ENCODE data around the gene KRTAP1-5.

DNA sequence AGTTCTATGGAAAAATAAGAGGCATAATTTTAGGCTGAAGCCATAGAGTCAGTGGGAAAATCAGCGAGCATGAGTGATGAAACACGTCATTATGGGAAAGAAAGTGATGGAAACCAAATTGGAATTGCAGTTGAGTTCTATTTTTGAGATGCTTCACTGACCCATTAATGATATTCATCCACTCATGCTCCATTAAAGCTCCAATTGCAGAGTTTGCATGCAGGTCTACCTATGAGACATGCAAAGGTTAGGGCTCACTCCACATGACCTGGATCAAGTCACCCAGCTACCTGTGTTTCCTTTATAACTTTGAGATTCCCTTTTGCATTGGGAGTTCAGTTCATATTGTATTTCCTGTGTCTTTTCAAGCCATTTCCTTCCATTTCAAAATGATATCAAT lies 46.7 kb upstream of the KRTAP1-5 start:
- TF ChIP-seq RAD21 (IDR thresholded peaks at IDR 0.05) (no peak), CTCF (IDR thresholded peaks at IDR 0.05; ENCODE audit: low read depth, low read length, missing input control) (no peak), YY1 (IDR thresholded peaks at IDR 0.05) (no peak)

Measured in liver (tissue), 3 donors.